GM12878 (cell line): ENCODE measurements around the gene IFITM5. TPM values are rescaled to one million over a fixed set of nuclear protein-coding genes. Genes with fewer than 3 reads are reported as not detected.
"Not testable (repeated sequence)": the region's sequence is repeated elsewhere in the genome, so short reads cannot be mapped to it uniquely, and the experiment has no call there.

Experiments
- ATAC-seq: fragments of 200-7000 bp; cut with Tn5 transposase; 3 replicates; pipeline ENCODE4 v1.9.1; 2020; ENCODE audit warnings: mild to moderate bottlenecking, moderate library complexity
- BruUV-seq: library from RNA; stranded (reverse); fragments of 400-500 nt; replicated peaks from 2 replicates; lab custom pipeline; 2021; lab: Mats Ljungman, UMichigan
- CTCF ChIA-PET: fragments of 300-600 bp; sonication (Branson Sonifier 250); formaldehyde crosslinking; extraction: SDS; loops from one replicate; lab custom pipeline; 2021; ENCODE audit warnings: inconsistent platforms; lab: Yijun Ruan, JAX
- POLR2A ChIA-PET: fragments of 350-600 bp; formaldehyde crosslinking; extraction: SDS; loops from one replicate; lab custom pipeline; 2021; ENCODE audit warnings: inconsistent platforms; lab: Charles Lee
- RAD21 ChIA-PET: fragments of 300-600 bp; sonication (Branson Sonifier 250); formaldehyde crosslinking; loops from one replicate; lab custom pipeline; 2023; ENCODE audit warnings: antibody characterized with exemption; ENCODE audit not compliant: unreplicated experiment; lab: Charles Lee
- SMC1A ChIA-PET: fragments of 300-600 bp; sonication (Branson Sonifier 250); formaldehyde crosslinking; loops from one replicate; lab custom pipeline; 2023; ENCODE audit not compliant: unreplicated experiment, uncharacterized antibody; lab: Charles Lee
- DNase-seq: peaks from one replicate; pipeline ENCODE4 v3.0.0-alpha.2; 2011; ENCODE audit warnings: low read depth, low spot score
- FAIRE-seq: peaks from 3 replicates; lab custom pipeline; 2011; peaks lifted over from hg19 to GRCh38; lab: Jason Lieb, UNC
- H2AFZ ChIP-seq: 2 replicates; pipeline ENCODE4 v1.6.0; 2011; ENCODE audit warnings: low read depth, low read length, control low read depth; ENCODE audit not compliant: control insufficient read depth
- H3K27ac ChIP-seq: 2 replicates; pipeline ENCODE4 v1.5.1; 2011; ENCODE audit warnings: control low read depth; ENCODE audit not compliant: control insufficient read depth, insufficient read depth
- H3K27me3 ChIP-seq, 2 experiments: replicated peaks in 1 of 2; 2 replicates each; pipeline versions ENCODE4 v1.6.0 to v1.6.1; 2011; ENCODE audit warnings: low read length in 1 of 2; ENCODE audit not compliant: control insufficient read depth in 2 of 2, insufficient read depth in 2 of 2
- H3K36me3 ChIP-seq, 2 experiments: 2 replicates each; pipeline ENCODE4 v1.5.1; 2011; ENCODE audit warnings: low read length in 1 of 2; ENCODE audit not compliant: control insufficient read depth in 2 of 2, insufficient read depth in 2 of 2
- H3K4me1 ChIP-seq: 2 replicates; pipeline ENCODE4 v1.6.1; 2011; ENCODE audit warnings: mild to moderate bottlenecking, low read length, moderate library complexity, mixed read lengths; ENCODE audit not compliant: control insufficient read depth, insufficient read depth
- H3K4me2 ChIP-seq: 2 replicates; pipeline ENCODE4 v1.6.0; 2011; ENCODE audit warnings: control low read depth; ENCODE audit not compliant: control insufficient read depth, insufficient read depth
- H3K4me3 ChIP-seq: fragments of 200-600 bp; sonication (generic); 2 replicates; pipeline ENCODE4 v1.5.1; 2016
- H3K79me2 ChIP-seq: 2 replicates; pipeline ENCODE4 v1.6.0; 2011; ENCODE audit warnings: low read length; ENCODE audit not compliant: control insufficient read depth, insufficient read depth
- H3K9ac ChIP-seq: 2 replicates; pipeline ENCODE4 v1.8.0; 2011; ENCODE audit warnings: low read length, control low read depth, mixed read lengths; ENCODE audit not compliant: control insufficient read depth, insufficient read depth
- H3K9me3 ChIP-seq: replicated peaks from 3 replicates; pipeline ENCODE4 v1.5.1; 2011; ENCODE audit warnings: mild to moderate bottlenecking, low read length; ENCODE audit not compliant: control insufficient read depth, insufficient read depth
- H4K20me1 ChIP-seq: 2 replicates; pipeline ENCODE4 v1.6.0; 2011; ENCODE audit not compliant: control insufficient read depth, insufficient read depth
- IKZF2 ChIP-seq, 2 experiments: fragments of 450-650 bp; IDR thresholded peaks; 2 replicates each; pipeline ENCODE4 v1.6.1; 2017; ENCODE audit warnings: mild to moderate bottlenecking in 2 of 2, moderate library complexity in 2 of 2
- WGBS: methylation state at CpG from one replicate; pipeline ENCODE4 v1.1.6; 2016; ENCODE audit warnings: low lambda C conversion rate; ENCODE audit not compliant: insufficient replicate concordance, insufficient coverage; ENCODE audit errors: missing lambda C conversion rate; 5-methylcytosine and 5-hydroxymethylcytosine counted together
- in situ Hi-C: fragments of 300-500 bp; cut with MboI; formaldehyde crosslinking; loops from 9 replicates; pipeline ENCODE4 v1.14.3; 2018; ENCODE audit warnings: mixed read lengths
- intact Hi-C: fragments of 100-400 bp; cut with micrococcal nuclease; formaldehyde crosslinking; loops from one replicate; pipeline ENCODE4 v1.14.2; 2022; ENCODE audit not compliant: unreplicated experiment
- polyA plus RNA-seq, 11 experiments: library from polyadenylated mRNA; depleted of rRNA in 4 of 11; unstranded in 6 of 11; stranded (reverse) in 5 of 11; fragments of >200 nt; fragmentation: Nextera tagmentation in 4 of 11; fragmentation: Illumina TruSeq in 1 of 11; extraction: Ambion mirVana in 4 of 11; extraction: Trizol in 1 of 11; gene quantifications; 1 replicate in 1 of 11; 2 replicates in 10 of 11; pipeline versions ENCODE4 v1.2.1 to v1.2.3, GENCODE V29; 2011 to 2016; ENCODE audit warnings: inconsistent platforms in 2 of 11, missing spikeins in 2 of 11, low read depth in 1 of 11
- total RNA-seq, 4 experiments: library from RNA; depleted of rRNA in 3 of 4; stranded (reverse); fragments of >200 nt in 3 of 4; fragmentation: Illumina TruSeq in 1 of 4; extraction: Trizol in 1 of 4; gene quantifications; 2 replicates each; pipeline versions ENCODE4 v1.2.1 to v1.2.3, GENCODE V29; 2013 to 2021

Gene IFITM5
- total and polyA plus RNA-seq, 10 of the 15 experiments (the other 5 are each of a cell fraction or from before 2014, with no cell fraction given) = not detected

DNA sequence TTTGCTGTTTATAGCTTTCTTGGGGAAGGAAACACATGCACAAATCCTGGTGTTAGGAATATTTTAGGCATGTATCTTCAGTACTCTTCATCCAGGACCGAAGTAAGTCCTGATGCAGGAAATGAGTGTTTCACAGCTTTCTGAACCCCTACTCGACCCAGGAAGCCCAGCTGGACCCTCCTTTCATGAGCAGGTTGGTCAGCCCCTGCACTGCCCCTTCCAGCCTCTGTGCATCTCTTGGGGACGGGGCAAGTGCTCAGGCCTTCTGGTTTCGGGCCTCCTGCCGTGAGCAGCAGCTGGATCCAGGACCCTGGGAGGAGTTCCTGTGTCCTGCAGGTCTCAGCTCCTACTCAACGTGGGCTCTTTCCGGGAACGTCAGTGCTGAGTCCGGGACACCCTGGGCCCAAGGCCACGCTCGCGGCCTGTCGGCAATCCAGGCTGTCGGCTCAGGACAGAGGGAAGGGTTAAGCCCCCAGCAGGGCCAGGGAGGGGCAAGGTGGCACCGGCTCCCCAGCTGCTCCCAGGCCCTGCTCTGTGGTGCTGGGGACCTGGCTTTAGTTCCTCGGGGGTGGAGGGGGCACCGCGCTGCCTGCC is 10.8 kb upstream of the IFITM5 start:
- H3K36me3 ChIP-seq, DNase-seq, FAIRE-seq, in situ Hi-C loops, H3K27me3 ChIP-seq, H3K9me3 ChIP-seq, H2AFZ ChIP-seq, H4K20me1 ChIP-seq, BruUV-seq: not testable (repeated sequence)
- Histone ChIP-seq H3K27ac (peak overlapping the region; percentile 86; the same call in 1 of the 2 replicates), H3K4me2 (peak overlapping the region; percentile 71), H3K4me3 (peak overlapping the region; percentile 85; the same call in 1 of the 2 replicates), H3K9ac (peak overlapping the region; percentile 84), H3K79me2 (peaks cover 57% of the 10 kb centered on the region), H3K4me1 (peaks cover 13% of the 10 kb centered on the region)
- 0 out of 3 replicates have a peak, but pooled peaks have one; percentile 4 for ATAC-seq
- POLR2A ChIA-PET = interaction anchor here (0.8 to 2.1 kb wide), 8 partner anchors 7 to 195 kb away, joined by 3 to 20 read pairs (median 6); no protein-coding TSS in a partner anchor
- TF ChIP-seq IKZF2 (IDR thresholded peaks at IDR 0.05) = 0 out of 4 replicates have a peak, but pooled peaks of 1 of the 2 experiments have one; percentile 15
- intact Hi-C loops = loop anchor here (2.0 to 10.0 kb wide), 3 partner anchors 103 to 209 kb away; partner anchors contain the start of genes ANO9, BET1L and RIC8A
- 12% methylated on average over 5 of the region's 18 CpGs for WGBS
- RAD21 ChIA-PET = interaction anchor here (1.1 to 1.9 kb wide), 4 partner anchors 17 to 59 kb away, joined by 3 to 16 read pairs (median 8); no protein-coding TSS in a partner anchor
- SMC1A ChIA-PET = interaction anchor here (0.6 to 2.0 kb wide), 8 partner anchors 18 to 139 kb away, joined by 3 to 14 read pairs (median 4); no protein-coding TSS in a partner anchor
- CTCF ChIA-PET = interaction anchor here (1.2 to 2.1 kb wide), 5 partner anchors 20 to 73 kb away, joined by 3 to 17 read pairs (median 6); partner anchors contain the start of gene PSMD13
